IgD-negative memory B cell (primary cell): ENCODE data around the gene EXT2. TPM values are rescaled to one million over a fixed set of nuclear protein-coding genes. Genes with fewer than 3 reads are reported as not detected.

Experiments used
- H3K27ac Mint-ChIP-seq, 3 donors: one replicate each; pipeline ENCODE4 v1.8.0; 2020 to 2022; ENCODE audit warnings: mild to moderate bottlenecking in 3 of 3, mixed read lengths in 3 of 3, moderate library complexity in 1 of 3
- H3K27me3 Mint-ChIP-seq: one replicate; pipeline ENCODE4 v1.8.0; 2021; ENCODE audit warnings: mixed read lengths
- H3K36me3 Mint-ChIP-seq: one replicate; pipeline ENCODE4 v1.8.0; 2020; ENCODE audit warnings: mild to moderate bottlenecking, mixed read lengths
- H3K4me1 Mint-ChIP-seq, 3 donors: one replicate each; pipeline ENCODE4 v1.8.0; 2020 to 2022; ENCODE audit warnings: mixed read lengths in 3 of 3, mild to moderate bottlenecking in 1 of 3
- H3K4me3 Mint-ChIP-seq, 4 donors: one replicate each; pipeline ENCODE4 v1.8.0; 2020 to 2022; ENCODE audit warnings: mild to moderate bottlenecking in 4 of 4, mixed read lengths in 4 of 4, moderate library complexity in 3 of 4
- H3K9me3 Mint-ChIP-seq, 3 donors: one replicate each; pipeline ENCODE4 v1.8.0; 2020 to 2021; ENCODE audit warnings: mixed read lengths in 3 of 3, mild to moderate bottlenecking in 1 of 3
- polyA plus RNA-seq: library from polyadenylated mRNA; unstranded; fragments of 300-500 nt; fragmentation: Illumina TruSeq; gene quantifications from one replicate; pipeline ENCODE4 v1.2.3, GENCODE V29; 2021

Gene EXT2
- polyA plus RNA-seq, 1 donor from 2014 or later = 21.9 TPM

DNA sequence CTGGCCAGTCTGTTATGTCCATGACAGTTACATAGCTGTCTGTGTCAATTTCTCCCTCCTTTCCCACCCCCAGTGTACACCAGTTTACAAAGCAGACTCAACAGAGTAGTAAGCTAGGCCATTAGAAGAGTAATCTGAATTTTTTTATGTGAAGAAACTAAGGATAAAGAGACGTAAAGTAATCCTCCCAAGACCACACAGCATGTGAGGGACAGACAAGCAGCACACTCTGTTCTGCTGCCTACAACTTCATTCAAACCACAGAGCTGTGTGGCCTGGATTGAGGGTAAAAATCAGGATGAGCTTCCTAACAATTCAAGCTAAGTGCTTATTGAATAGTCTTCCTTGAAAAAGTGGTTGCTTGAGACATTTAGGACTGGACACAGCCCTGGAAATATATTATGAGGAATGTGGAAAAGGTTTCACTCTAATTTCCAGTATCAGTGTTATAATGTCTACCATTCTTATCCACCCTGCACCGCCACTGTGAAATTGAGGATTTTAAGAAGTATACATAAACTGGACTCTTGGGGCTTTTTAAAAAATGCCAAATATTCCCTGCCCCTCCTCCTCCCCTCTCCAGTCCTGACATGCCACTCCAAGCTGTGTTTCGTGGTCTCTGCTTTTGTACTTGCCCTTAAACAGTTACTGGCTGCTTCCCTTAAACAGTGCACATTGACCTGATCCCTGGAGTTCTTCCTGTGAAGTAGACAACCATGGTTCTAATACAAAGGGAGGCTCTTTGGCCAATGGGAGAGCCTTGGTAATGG, 40.9 kb downstream of the EXT2 start:
- no peaks in the 10 kb centered on the region for H3K27me3 Mint-ChIP-seq
- no peaks in the 10 kb centered on the region for H3K4me1 Mint-ChIP-seq
- H3K36me3 Mint-ChIP-seq = peaks cover 10% of the 10 kb centered on the region
- no peak overlapping the region for H3K4me3 Mint-ChIP-seq
- H3K9me3 Mint-ChIP-seq = no peaks in the 10 kb centered on the region
- H3K27ac Mint-ChIP-seq = no peak overlapping the region

DNA sequence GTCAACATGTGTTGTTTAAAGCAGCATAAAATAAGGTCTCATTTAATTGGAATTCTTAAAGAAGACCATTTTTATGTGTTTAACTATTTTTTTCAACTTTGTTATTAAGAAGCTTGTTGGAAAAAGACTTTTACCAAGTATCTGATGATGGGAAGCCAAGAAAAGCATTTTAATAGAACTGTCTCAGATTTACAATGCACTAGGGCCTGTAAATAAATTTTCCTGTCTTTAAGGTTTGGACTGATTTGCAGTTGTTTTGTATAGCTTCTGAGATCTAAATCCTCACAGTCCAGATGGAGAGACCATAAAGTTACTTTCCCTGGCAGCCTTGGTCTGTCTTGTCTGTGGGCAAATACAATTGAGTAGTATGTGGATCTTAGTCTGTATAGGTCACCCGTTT, 41.6 kb downstream of the EXT2 start:
- Mint-ChIP-seq H3K4me3 (no peak overlapping the region), H3K27me3 (no peaks in the 10 kb centered on the region), H3K36me3 (peaks cover 10% of the 10 kb centered on the region), H3K9me3 (no peaks in the 10 kb centered on the region), H3K4me1 (no peaks in the 10 kb centered on the region), H3K27ac (no peak overlapping the region)

DNA sequence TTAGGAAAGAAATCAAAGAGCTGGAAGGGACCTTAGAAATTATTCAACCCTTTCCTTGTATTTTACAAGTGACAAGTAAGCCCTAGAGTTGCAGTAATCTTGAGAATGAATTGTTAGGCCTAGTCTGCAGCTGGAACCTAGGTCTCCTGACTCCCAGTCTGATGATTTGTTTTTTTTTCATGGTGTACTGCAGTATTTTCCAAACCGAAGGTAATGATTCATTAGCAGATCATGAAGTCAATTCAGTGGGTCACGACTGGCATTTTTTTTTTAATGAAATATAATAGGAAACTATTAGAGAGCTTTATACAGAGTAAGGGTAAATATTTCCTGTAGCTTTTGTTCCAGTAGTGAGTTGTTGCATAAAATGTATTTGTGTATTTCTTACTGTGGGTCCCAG, 42.8 kb downstream of the EXT2 start:
- no peaks in the 10 kb centered on the region for H3K4me1 Mint-ChIP-seq
- H3K4me3 Mint-ChIP-seq = no peak overlapping the region
- peaks cover 16% of the 10 kb centered on the region for H3K36me3 Mint-ChIP-seq
- peak overlapping the region in 1 of 3 donors; percentile 36 for H3K27ac Mint-ChIP-seq
- no peaks in the 10 kb centered on the region for H3K9me3 Mint-ChIP-seq
- H3K27me3 Mint-ChIP-seq = no peaks in the 10 kb centered on the region

DNA sequence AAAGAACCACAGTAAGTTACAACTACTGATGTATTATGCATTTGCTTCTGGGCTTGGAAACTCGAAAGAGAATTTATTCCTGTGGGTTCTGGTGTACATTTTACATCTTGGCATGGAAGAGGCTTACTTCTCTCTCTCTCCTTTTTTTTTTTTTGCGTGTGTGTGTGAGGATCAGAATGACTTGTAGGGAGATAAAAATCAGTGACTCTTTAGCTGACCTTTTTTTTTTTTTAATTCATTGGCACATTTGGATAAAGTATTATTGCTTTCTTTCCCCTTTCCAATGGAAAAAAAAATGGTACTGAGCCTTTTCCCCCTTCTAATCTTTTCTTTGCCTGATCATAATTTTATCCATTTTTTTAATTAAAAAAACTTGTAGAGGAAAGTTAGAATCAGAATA, 43.5 kb downstream of the EXT2 start:
- peaks cover 16% of the 10 kb centered on the region for H3K36me3 Mint-ChIP-seq
- H3K4me3 Mint-ChIP-seq = no peak overlapping the region
- no peak overlapping the region for H3K27ac Mint-ChIP-seq
- H3K9me3 Mint-ChIP-seq = no peaks in the 10 kb centered on the region
- H3K27me3 Mint-ChIP-seq = no peaks in the 10 kb centered on the region
- H3K4me1 Mint-ChIP-seq = no peaks in the 10 kb centered on the region

DNA sequence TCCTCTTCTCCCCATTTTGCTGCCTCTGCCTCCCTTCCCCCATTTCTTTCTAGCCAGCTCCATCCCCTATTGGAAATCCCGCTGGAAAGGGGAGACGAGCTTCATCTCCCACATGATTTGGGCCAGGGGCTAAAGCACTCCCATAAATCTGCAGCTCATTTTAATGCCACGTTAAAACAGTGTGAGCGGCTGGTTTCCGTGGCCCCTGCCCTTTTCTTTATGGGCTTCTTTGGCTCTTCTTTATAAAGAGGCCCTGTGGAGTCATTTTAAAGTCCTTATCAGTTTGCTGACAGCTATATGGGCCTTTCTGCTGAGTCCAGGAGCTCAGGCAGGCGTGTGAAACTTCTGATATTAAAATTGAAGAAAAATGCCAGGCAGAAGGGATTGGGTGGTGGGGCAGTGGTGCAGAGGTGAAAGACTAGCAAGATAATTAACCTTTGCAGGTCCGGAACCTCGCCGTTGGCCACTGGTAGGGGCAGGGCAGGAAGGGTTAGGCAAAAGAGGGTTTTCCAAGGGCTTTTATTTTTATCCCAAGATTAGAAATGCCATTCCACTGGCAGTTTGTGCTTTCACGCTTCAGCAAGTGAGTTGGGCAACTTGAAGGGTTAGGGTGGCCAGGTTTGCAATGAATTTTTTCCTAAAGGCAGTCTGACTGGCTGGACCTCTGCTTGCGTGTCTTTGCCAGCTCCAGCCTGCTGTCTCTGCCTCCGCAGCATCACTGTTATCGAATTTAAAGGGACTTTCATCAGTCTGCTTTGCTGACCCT, 44.3 kb downstream of the EXT2 start:
- H3K36me3 Mint-ChIP-seq = peaks cover 13% of the 10 kb centered on the region
- H3K27me3 Mint-ChIP-seq = no peaks in the 10 kb centered on the region
- no peak overlapping the region for H3K4me3 Mint-ChIP-seq
- no peaks in the 10 kb centered on the region for H3K9me3 Mint-ChIP-seq
- H3K27ac Mint-ChIP-seq = no peak overlapping the region
- H3K4me1 Mint-ChIP-seq = no peaks in the 10 kb centered on the region

DNA sequence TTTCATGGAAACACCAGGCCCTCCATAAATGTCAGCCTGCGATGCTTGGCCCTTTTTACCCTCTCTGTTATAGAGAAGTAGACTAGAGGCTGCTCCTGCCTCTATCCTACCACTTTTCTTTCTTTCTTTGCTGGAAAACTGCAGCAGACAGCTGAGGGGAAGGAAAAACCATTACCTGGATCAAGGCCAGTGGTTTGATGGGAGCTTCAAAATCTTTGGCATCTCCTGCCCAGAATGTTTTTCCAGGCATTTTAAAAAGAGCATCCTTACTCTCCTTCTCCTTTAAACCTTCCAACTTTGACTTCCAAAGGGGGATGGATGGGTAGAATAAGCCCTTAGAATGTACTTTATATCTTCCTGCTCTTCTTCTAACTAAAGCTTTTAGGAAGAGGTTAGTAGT, 44.9 kb downstream of the EXT2 start:
- Mint-ChIP-seq H3K36me3 (peaks cover 13% of the 10 kb centered on the region), H3K4me1 (no peaks in the 10 kb centered on the region), H3K9me3 (no peaks in the 10 kb centered on the region), H3K4me3 (no peak overlapping the region), H3K27me3 (no peaks in the 10 kb centered on the region), H3K27ac (no peak overlapping the region)

DNA sequence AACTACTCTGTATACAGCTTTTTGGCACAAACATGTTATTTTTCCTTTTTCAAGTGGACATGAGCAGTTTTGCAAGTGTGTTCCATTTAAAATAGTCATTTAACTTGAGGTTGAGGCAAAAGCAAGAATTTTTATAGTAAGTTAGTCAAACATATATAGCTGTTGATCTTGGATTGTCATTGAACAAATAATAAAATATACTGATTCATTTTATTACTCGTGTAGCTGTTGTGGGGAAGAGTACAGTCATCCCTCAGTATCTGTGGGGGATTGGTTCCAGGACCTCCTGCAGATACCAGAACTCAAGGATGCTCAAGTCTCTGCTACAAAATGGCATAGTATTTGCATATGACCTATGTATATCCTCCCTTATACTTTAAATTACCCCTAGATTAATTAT, 45.3 kb downstream of the EXT2 start:
- no peak overlapping the region for H3K27ac Mint-ChIP-seq

DNA sequence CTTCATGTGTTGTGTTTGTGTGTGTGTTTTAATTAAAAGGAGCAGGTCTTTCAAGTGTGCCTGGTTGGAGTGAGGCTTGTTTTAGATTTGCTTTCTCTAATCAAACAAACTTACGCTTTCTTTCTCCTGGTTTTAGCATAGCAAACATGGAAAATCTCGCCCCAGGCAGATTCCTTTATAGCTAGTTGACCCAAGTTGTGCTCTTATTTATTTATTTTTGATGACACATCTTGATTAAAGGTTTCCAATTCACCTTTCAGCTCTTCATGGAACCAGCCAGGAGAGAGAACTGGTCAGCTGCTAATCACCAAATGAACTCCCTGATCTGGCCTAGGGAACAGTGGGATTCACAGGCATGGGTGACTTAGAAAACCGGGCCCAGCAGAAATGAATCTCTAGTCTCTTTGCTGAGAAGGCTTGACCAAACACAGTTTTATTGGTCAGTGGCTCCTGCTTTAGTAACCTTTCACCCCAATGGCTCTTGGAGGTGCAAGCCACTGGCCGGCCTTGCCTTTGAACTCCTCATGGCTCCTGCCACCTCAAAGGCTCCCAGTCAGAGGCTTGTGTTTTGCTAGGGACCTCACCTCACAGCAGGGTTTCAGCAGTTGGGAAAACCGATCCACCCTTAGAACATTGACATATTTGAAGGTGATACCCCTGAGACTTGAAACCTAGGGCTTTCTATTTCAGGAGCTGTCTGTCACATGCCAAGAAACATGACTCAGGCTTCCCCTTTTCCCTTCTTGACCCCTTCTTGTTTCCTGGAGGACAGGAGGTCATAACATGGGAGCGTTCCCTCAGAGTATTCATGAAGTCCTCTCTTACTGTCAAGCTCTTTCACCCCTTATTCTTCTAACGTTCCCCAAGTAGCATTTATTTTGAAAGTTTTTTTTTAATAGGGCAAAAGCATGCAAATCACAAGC, 48.8 kb downstream of the EXT2 start:
- H3K27ac Mint-ChIP-seq = no peak overlapping the region
- peaks cover 0 to 2% (median 0%) of the 10 kb centered on the region in 3 donors for H3K9me3 Mint-ChIP-seq
- peaks cover 12% of the 10 kb centered on the region for H3K36me3 Mint-ChIP-seq
- H3K27me3 Mint-ChIP-seq = no peaks in the 10 kb centered on the region
- no peak overlapping the region for H3K4me3 Mint-ChIP-seq
- no peaks in the 10 kb centered on the region for H3K4me1 Mint-ChIP-seq

More for the DNA sequence above, 45.3 kb downstream of the EXT2 start:
- H3K27me3 Mint-ChIP-seq = no peaks in the 10 kb centered on the region
- no peaks in the 10 kb centered on the region for H3K4me1 Mint-ChIP-seq
- H3K9me3 Mint-ChIP-seq = no peaks in the 10 kb centered on the region
- peaks cover 17% of the 10 kb centered on the region for H3K36me3 Mint-ChIP-seq
- H3K4me3 Mint-ChIP-seq = no peak overlapping the region

DNA sequence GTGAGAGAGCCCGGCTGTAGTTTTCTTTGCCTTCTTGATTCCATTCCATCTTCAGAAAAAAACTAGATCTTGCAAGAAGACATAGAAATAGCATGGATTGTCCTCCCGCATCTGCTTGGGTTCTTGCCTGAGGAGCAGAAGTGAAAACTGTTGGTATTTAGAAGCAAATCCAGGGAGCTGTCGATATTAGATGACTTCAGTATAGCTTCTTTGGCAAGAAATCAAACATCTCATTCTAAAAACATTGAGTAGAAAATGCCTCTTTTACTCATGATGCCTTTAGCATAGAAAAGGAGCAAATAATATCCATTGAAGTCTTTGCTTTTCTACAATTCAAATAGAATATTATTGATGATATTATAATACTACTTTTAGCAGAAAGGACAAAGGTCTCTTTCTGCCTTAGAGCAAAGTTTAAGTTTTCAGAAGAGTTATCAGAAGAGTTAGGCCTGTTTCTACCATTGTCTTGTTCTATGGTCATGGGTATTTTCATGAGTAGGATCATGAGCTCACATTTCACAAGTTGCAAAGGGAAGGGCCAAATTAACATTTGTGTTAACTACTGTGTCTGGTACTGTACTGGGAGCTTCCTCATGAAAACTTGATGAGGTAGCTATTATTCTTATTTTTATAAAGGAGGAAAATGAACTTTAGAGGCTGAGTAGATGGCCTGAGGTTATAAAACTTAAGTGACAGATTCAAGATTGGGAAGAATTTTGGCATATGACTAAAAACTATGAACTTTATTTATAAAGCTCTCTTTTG, 49.7 kb downstream of the EXT2 start:
- Mint-ChIP-seq H3K4me3 (no peak overlapping the region), H3K9me3 (peaks cover 0 to 3% (median 2%) of the 10 kb centered on the region in 3 donors), H3K27me3 (no peaks in the 10 kb centered on the region), H3K27ac (no peak overlapping the region), H3K36me3 (peaks cover 16% of the 10 kb centered on the region), H3K4me1 (peaks cover 0 to 4% (median 0%) of the 10 kb centered on the region in 3 donors)

DNA sequence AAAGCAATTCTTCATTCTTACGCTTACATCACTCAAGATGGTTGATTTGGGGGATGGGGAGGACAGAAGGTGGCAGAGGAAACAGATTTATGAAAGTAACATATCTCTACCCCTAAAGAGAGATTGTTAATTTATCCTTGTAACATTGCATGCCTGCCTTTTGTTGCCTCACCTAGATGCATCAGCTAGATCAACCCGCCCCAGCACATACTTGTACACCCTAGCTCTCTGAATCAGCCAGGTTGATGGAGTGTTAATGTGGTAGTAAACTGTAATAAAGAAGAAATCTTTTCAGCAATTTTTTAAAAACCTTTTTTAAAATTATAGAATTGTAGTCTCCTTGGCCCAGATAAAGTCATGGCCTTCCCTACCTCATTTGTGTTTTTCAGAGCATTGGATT, 51.5 kb downstream of the EXT2 start:
- H3K4me1 Mint-ChIP-seq = peaks cover 0 to 4% (median 1%) of the 10 kb centered on the region in 3 donors
- H3K36me3 Mint-ChIP-seq = peaks cover 30% of the 10 kb centered on the region
- no peak overlapping the region for H3K27ac Mint-ChIP-seq
- H3K4me3 Mint-ChIP-seq = no peak overlapping the region
- peaks cover 0 to 12% (median 2%) of the 10 kb centered on the region in 3 donors for H3K9me3 Mint-ChIP-seq
- H3K27me3 Mint-ChIP-seq = no peaks in the 10 kb centered on the region

DNA sequence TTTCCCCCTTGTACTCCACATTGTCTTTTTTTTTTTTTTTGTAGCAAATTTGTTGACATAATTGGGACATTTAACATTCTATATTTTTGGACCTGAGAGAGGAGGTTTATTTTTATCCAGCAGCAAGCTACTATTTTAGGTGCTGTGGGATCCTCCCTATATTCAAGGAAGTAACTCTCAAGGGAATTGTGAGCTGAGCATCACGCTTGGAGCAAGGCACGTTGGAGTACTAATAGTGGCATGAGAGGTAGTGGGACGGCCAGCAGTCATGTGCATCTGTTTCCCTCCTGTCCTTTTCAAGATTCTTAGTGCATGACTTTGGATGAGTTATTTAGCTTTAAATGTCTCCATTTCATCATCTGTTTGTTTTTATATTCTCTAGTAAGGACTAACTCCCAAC, 52.3 kb downstream of the EXT2 start:
- H3K27ac Mint-ChIP-seq = no peak overlapping the region
- H3K36me3 Mint-ChIP-seq = peaks cover 28% of the 10 kb centered on the region

DNA sequence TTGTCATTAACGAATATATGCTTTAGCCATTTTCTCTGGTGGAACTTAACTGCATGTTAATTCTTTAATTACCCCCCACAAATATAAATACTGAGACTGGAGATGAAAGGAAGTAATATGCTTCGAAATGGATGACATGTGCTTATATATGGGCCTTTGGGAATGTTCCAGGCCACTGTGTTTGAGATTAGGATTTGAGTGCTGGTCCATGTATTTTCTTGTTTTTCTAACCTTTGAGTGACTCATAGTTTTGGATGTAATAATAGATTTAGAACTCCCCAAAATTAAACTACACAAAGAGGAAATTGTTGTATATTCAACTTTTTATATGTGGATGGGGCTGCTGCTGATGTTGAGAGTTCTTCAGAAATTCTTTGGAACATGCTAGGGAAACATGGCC, 54.2 kb downstream of the EXT2 start:
- Mint-ChIP-seq H3K27me3 (no peaks in the 10 kb centered on the region), H3K4me1 (peaks cover 0 to 8% (median 2%) of the 10 kb centered on the region in 3 donors), H3K4me3 (no peak overlapping the region), H3K9me3 (peaks cover 2 to 16% (median 7%) of the 10 kb centered on the region in 3 donors), H3K36me3 (peaks cover 32% of the 10 kb centered on the region), H3K27ac (no peak overlapping the region)

More for the DNA sequence above, 52.3 kb downstream of the EXT2 start:
- peaks cover 0 to 4% (median 2%) of the 10 kb centered on the region in 3 donors for H3K4me1 Mint-ChIP-seq
- H3K4me3 Mint-ChIP-seq = no peak overlapping the region
- peaks cover under 1 to 15% (median 3%) of the 10 kb centered on the region in 3 donors for H3K9me3 Mint-ChIP-seq
- H3K27me3 Mint-ChIP-seq = no peaks in the 10 kb centered on the region

DNA sequence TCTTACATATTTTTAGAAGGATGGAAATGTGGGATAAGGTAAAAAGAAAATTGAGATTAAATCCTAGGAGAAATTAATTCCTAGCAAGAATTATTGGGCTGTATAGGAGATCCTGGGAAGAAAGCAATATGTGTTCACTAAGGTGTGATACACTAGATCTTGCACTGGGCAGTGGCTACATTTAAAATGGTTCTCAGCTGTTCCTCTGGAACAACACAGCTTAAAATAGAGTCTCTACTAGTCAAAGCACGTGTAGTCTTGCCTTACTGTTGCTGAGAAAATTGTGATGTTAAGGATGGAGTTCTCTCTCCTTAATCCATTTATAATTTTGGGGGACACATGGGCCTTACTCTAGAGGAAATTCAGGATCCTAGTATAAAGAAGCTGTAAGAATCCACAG, 54.9 kb downstream of the EXT2 start:
- Mint-ChIP-seq H3K27ac (no peak overlapping the region), H3K4me1 (peaks cover 2 to 8% (median 4%) of the 10 kb centered on the region in 3 donors), H3K9me3 (peaks cover 2 to 16% (median 7%) of the 10 kb centered on the region in 3 donors), H3K36me3 (peaks cover 34% of the 10 kb centered on the region), H3K27me3 (no peaks in the 10 kb centered on the region), H3K4me3 (no peak overlapping the region)

DNA sequence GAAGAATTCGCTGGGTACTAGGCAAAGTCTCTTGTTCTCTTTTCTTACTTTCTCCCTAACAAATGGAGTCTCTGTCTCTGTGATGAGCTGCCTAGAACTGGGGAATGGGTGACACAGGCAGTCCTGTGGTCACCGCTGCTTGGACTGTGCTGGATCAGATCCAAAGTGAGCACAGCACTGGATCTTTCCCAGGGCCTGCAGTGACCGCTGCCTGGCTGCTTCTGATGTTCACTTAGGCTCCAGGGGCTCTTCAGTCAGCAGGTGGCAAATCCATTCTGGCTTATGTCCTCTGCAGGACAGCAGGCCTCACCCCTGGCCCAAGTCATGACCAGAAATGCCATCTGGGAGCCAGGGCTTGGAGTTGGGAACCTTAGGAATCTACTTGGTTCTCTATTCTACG, 61.5 kb downstream of the EXT2 start:
- H3K9me3 Mint-ChIP-seq = peaks cover 2 to 11% (median 4%) of the 10 kb centered on the region in 3 donors
- peaks cover 19% of the 10 kb centered on the region for H3K36me3 Mint-ChIP-seq
- peaks cover 11 to 30% (median 25%) of the 10 kb centered on the region in 3 donors for H3K4me1 Mint-ChIP-seq
- no peaks in the 10 kb centered on the region for H3K27me3 Mint-ChIP-seq
- H3K4me3 Mint-ChIP-seq = no peak overlapping the region
- H3K27ac Mint-ChIP-seq = no peak overlapping the region
